ENCODE measurements around the gene RFC5. TPM values are rescaled to one million over a fixed set of nuclear protein-coding genes. Genes with fewer than 3 reads are reported as not detected.

The RFC5 gene
- total RNA-seq, 1 experiment from 2014 or later, result 50.4 TPM

GRCh38 chr12:117975006-117975405 is 41.5 kb upstream of the RFC5 start:
- no peak overlapping the region for H2BK5ac ChIP-seq (ENCODE audit: insufficient read length, low read length)
- H2BK20ac ChIP-seq (ENCODE audit: low read depth, low read length, poor library complexity, severe bottlenecking), result no peak overlapping the region
- peaks cover 34% of the 10 kb centered on the region for H3K27me3 Mint-ChIP-seq (ENCODE audit: low read depth)
- no peak overlapping the region for H2AFZ ChIP-seq (ENCODE audit: low read length)
- no peak overlapping the region for H3K4ac ChIP-seq (ENCODE audit: low read depth, low read length)
- no peak overlapping the region for H3K4me2 ChIP-seq (ENCODE audit: insufficient read depth, insufficient read length, low read length)
- no peaks in the 10 kb centered on the region for H3K4me1 Mint-ChIP-seq
- WGBS (ENCODE audit: extremely low coverage, insufficient read length, low lambda C conversion rate), result no CpG with 5 or more reads among the region's 3 CpGs
- no peak overlapping the region for H3K27ac ChIP-seq (ENCODE audit: insufficient read length, low read depth, low read length)
- no peaks in the 10 kb centered on the region for H3K4me1 ChIP-seq (ENCODE audit: insufficient read depth, low read length)
- peaks cover 14 to 19% of the 10 kb centered on the region in 2 experiments for H3K9me3 Mint-ChIP-seq
- no peak overlapping the region for H2AK5ac ChIP-seq (ENCODE audit: insufficient read length, low read length)
- H3K27ac Mint-ChIP-seq, result no peak overlapping the region
- H3K56ac ChIP-seq (ENCODE audit: insufficient read length, low read depth, low read length), result no peak overlapping the region
- no peak overlapping the region for H4K5ac ChIP-seq (ENCODE audit: insufficient read length, low read depth, low read length)
- no peaks in the 10 kb centered on the region for H3K79me2 ChIP-seq (ENCODE audit: insufficient read depth, low read length)
- no peaks in the 10 kb centered on the region for H4K20me1 ChIP-seq (ENCODE audit: control insufficient read depth, insufficient read depth, insufficient read length)
- no peak overlapping the region for H3T11ph ChIP-seq (ENCODE audit: low read length)
- no peak overlapping the region; the same call in 1 of the 2 replicates for H2BK15ac ChIP-seq (ENCODE audit: low read depth, low read length)
- TF ChIP-seq CTCF (conservative IDR thresholded peaks at IDR 0.05), result no peak
- H3K9me3 ChIP-seq (ENCODE audit: control insufficient read depth, low read depth, low read length), result no peaks in the 10 kb centered on the region
- no peak overlapping the region for H3K14ac ChIP-seq (ENCODE audit: insufficient read depth, low read length)
- H3K36me3 Mint-ChIP-seq (ENCODE audit: insufficient read depth in 1 of 3, low read depth in 3 of 3), result peaks cover 3 to 17% (median 3%) of the 10 kb centered on the region in 3 experiments; a peak in 6 of 7 replicates
- H4K8ac ChIP-seq (replicated peaks; ENCODE audit: insufficient read length, low read depth, low read length), result no peak overlapping the region
- no peaks in the 10 kb centered on the region for H3K79me1 ChIP-seq (ENCODE audit: insufficient read depth, low read depth, low read length, poor library complexity, severe bottlenecking)
- H3K27me3 ChIP-seq (ENCODE audit: insufficient read depth, low read length), result no peaks in the 10 kb centered on the region; the same call in 1 of the 2 replicates
- DNase-seq, result no peak
- no peak overlapping the region for H3K9ac ChIP-seq (ENCODE audit: extremely low read depth, insufficient read length, low read length)
- H2BK120ac ChIP-seq (ENCODE audit: low read depth, low read length, poor library complexity, severe bottlenecking), result no peak overlapping the region
- H3K23me2 ChIP-seq (ENCODE audit: insufficient read length, low read depth, low read length, poor library complexity, severe bottlenecking), result no peaks in the 10 kb centered on the region
- H4K91ac ChIP-seq (ENCODE audit: insufficient read length, low read depth, low read length), result no peak overlapping the region
- H3K4me3 Mint-ChIP-seq, result no peak overlapping the region; a peak in 1 of 5 replicates
- no peak overlapping the region for H2BK12ac ChIP-seq (ENCODE audit: insufficient read length, low read depth, low read length)
- H3K23ac ChIP-seq (ENCODE audit: insufficient read length, low read depth, low read length), result no peak overlapping the region
- no peak overlapping the region for H3K18ac ChIP-seq (ENCODE audit: insufficient read length, low read depth, low read length)

Data from H9 (cell line).